ENCODE data around the gene C1orf159.
A peak's percentile ranks its signal among the peaks of the same experiment; 100 is the strongest.
"Not testable (repeated sequence)": the region's sequence is repeated elsewhere in the genome, so short reads cannot be mapped to it uniquely, and the experiment has no call there.

C1orf159 gene

GRCh38 chr1:1115786-1116700, at the start of gene C1orf159:
Gene C1orf159 (minus strand): TSS chr1:1116089. CDS start chr1:1091543, 24,546 bp downstream.
- DNase-seq, result peak; percentile 99

DNA sequence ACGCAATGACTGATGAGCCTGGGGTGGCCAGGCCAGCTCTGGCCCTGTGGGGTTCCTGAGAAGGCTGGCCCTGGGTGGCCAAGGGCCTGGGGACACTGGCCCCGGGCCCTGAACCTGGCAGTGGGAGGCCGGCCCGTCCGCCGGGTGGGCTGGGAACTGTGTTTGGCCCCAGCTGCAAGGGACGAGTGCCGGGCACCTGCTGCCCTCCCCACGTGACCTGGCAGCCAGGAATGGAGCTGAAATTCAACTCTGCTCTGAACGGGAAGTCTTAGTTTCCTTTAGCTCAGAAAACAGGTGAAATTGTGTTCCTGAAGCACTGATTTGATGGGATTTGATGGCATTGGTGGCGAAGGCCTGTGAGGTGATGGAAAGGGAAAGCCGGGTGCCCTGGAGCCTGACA, 49.6 kb upstream of the C1orf159 start:
- no peak for DNase-seq

- DNase-seq, result no peak
These were observed 49.0 kb upstream of the C1orf159 start for GRCh38 chr1:1164701-1165451.

GRCh38 chr1:1164361-1164700, 48.4 kb upstream of the C1orf159 start:
- DNase-seq, result no peak

GRCh38 chr1:1163538-1164070, 47.7 kb upstream of the C1orf159 start:
- DNase-seq, result no peak

GRCh38 chr1:1162597-1163537, 47.0 kb upstream of the C1orf159 start:
- DNase-seq, result no peak

DNA sequence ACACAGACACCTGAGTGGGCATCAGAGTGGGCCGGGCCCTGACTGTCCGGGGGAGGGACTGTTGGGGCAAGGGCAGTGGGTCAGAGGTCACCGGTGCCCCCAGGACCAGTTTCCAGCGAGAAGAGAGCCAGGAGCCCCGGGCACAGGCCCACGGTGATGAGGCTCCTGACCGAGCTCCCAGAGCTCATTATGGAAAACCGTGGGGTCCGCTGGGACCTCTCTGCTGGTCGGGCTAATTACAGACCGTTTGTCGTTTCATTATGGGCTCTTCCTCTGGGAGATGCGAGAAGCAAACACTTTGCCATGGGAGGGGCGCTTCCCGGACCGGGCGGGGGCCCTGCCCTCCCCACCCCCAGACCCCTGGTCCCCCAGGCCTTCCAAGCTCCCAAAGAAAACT, 45.8 kb upstream of the C1orf159 start:
- DNase-seq, result no peak

GRCh38 chr1:1161078-1161682, 45.3 kb upstream of the C1orf159 start:
- no peak for DNase-seq

DNA sequence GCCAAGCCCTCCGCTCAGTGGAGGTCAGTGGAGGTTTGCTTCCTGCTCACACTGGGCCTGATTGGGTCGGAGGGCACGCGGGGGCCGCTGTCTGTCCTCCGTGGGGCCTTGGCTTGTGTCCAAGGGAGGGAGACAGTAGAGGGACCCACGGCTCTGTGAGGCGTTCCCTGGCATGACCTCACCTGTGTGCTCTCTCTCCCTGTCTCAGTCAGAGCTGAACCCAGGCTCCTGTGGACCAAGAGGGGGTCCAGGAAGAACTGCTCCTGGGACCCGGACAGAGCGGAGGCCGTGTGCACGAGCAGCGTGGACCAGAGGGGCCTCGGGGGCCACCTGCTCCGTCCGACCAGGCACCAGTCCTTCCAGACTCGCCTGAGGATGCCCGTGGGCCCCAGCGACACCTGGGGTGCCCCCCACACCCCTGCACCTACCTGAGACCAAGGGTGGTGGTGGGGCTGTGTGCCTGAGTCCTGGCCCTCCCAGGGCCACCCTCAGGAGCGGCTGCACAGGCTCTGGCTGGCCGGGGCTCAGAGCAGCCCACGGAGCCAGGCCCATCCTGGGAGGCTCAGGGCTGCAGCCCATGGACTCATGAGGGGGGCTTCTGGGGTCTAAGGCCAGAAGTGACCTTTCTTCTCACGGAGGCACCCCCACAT, 44.5 kb upstream of the C1orf159 start:
- DNase-seq, result no peak

GRCh38 chr1:1157914-1158710, 42.2 kb upstream of the C1orf159 start:
- peak; percentile 28 for DNase-seq

GRCh38 chr1:1157426-1157913, 41.6 kb upstream of the C1orf159 start:
- DNase-seq, result peak; percentile 43

GRCh38 chr1:1157033-1157365, 41.1 kb upstream of the C1orf159 start:
- DNase-seq, result no peak

- no peak for DNase-seq
These were observed 40.5 kb upstream of the C1orf159 start for GRCh38 chr1:1156140-1157032.

- DNase-seq, result no peak
These were observed 39.4 kb upstream of the C1orf159 start for GRCh38 chr1:1155258-1155657.

DNA sequence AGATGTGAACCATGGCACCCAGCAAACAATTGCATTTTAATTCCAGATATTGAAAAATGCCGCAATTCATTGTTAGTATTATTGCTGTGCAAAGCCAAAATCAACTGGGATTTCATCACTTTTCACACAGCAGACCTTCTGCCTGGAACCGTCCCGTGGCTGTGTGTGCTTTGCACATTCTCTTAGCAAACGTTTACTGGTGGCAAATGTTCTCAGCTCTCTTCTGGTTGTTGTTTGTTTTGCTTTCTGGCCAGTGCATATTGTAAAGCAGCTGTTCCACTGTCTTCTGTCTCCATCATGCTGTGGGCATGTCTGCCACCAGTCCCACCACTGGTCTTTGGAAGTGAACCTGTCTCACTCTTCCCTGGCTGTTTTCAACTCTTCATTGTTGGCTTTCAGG, 38.0 kb upstream of the C1orf159 start:
- no peak for DNase-seq

GRCh38 chr1:1153215-1153614, 37.3 kb upstream of the C1orf159 start:
- not testable (repeated sequence) for DNase-seq

DNA sequence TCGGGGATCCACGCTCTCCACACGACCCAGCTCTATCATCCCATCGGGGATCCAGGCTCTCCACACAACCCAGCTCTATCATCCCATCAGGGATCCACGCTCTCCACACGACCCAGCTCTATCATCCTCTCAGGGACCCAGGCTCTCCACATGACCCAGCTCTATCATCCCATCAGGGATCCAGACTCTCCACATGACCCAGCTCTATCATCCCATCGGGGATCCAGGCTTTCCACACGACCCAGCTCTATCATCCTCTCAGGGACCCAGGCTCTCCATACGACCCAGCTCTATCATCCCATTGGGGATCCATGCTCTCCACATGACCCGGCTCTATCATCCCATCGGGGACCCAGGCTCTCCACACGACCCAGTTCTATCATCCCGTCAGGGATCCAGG, 36.5 kb upstream of the C1orf159 start:
- not testable (repeated sequence) for DNase-seq

DNA sequence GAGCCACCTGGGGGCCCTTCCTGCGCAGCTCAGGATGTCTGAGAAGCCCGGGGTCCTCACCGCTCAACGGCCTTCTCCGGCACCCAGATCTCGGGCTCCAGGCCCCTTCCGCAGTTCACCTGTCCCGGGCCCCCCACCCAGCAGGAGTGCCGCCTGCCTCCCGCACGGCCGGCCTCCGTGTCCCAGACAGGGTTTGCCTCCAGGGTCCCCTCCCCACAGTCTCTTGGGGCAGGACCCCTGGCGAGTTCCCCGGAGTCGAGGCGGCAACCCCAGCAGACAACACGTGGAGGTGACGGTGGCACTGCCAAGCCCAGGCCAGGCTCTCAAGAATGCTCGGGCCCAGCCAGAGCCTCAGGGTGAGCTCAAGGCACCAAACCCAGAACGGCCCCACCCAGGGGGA, 35.4 kb upstream of the C1orf159 start:
- DNase-seq, result no peak

- no peak for DNase-seq
These were observed 34.2 kb upstream of the C1orf159 start for GRCh38 chr1:1150100-1150499.

- DNase-seq, result no peak
These were observed 33.5 kb upstream of the C1orf159 start for GRCh38 chr1:1149416-1149815.
